GM19324 (cell line): ENCODE results near the gene GGT7.

Source experiments
- ATAC-seq: cut with Tn5 transposase; IDR thresholded peaks from one replicate; pipeline ENCODE4 v1.9.1; 2021; ENCODE audit warnings: mild to moderate bottlenecking, moderate library complexity; ENCODE audit not compliant: unreplicated experiment, low FRiP score

GGT7 gene

DNA sequence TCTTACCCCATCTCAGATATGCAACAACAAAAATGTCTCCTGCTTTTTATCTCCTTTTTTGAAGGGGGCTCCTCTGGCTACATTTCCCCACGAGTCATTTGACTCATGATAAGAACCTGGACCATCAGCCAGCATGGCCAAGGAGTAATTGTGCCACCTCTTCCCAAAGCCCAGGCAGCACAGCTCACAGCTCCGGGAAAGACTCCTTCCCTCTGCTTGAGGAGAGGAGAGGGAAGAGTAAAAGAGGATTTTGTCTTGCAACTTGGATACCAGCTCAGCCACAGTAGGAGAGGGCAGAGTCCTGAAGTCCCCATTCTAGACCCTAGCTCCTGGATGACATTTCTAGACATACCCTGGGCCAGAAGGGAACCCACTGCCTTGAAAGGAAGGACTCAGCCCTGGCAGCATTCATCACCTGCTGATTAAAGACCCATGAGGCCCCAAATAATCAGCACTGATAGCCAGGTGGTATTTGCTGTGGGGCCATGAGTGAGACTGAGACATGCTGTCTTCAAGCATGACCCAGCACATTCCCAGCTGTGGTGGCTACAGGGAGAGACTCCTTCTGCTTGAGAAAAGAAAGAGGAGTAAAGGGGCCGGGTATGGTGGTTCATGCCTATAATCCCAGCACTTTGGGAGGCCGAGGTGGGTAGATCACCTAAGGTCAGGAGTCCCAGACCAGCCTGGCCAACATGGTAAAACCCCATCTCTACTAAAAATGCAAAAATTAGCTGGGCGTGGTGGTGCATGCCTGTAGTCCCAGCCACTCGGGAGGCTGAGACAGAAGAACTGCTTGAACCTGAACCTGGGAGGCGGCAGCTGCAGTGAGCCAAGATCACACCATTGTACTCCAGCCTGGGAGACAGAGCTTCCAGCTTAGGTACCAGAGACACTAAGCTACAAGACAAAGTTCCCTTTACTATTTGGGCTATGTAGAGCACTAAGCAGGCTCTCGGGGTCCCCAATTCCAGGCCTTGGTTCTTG lies 75.4 kb downstream of the GGT7 start:
- ATAC-seq: no peak
